HG02938 (cell line): Measurements from ENCODE around the gene ITK.

Experiments used
- ATAC-seq: cut with Tn5 transposase; IDR thresholded peaks from one replicate; pipeline ENCODE4 v1.9.1; 2021; ENCODE audit warnings: mild to moderate bottlenecking, moderate library complexity; ENCODE audit not compliant: unreplicated experiment

Gene ITK

DNA sequence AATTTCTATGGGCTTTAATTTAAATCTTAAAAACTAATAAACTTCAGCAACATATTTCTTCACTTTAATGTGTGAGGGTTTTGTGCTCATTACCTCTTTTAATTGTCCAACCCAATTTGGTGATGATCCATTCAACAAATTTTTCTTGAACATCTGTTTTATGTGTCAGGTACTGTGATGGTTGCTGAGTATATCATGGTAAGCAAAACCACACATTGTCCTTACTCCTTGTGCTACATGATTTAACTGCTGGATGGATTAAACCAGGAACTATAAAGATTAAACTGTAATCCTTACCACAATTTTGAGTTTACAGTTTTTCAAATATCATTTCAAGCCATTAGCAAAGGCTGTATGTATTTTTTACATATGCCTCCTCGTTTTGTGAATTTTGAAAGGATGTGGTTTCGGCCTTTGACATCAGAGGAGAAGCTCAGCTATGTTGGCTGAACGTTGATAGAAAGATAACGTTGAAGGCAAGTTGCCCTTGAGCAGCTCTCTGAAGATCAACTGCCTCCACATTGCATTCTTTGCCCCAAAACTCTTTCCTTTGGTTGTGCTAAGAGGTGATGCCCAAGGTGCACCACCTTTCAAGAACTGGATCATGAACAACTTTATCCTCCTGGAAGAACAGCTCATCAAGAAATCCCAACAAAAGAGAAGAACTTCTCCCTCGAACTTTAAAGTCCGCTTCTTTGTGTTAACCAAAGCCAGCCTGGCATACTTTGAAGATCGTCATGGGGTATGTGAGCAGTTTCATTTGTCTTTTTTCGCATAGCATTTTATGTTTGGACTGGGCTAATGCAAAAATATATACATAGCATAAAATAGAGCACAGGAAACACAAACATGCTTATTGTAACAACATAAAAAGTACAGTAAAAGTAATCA, at the start of gene ITK:
ITK (plus strand) TSS at position 467 of the 891 bp plus-strand sequence; CDS start at position 605, 138 bp downstream.
- no peak for ATAC-seq

DNA sequence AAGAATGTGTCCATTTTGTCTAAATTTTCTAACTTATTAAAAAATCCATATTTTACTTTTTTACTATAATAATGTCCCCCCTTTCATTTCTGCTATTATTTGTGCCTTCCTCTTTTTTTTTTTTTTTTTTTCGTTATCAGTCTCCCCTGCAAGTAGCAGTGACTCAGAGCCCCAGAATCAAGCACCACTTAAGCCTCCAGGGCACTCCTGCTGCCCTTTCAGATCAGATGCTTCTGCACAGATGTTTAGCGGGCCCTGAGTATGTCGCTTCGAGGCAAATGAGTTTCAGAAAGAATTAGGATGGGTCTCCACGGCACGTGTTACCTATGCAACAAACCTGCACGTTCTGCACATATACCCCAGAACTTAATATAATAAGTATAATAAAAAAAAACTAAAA, 49.7 kb upstream of the ITK start:
- ATAC-seq: no peak

DNA sequence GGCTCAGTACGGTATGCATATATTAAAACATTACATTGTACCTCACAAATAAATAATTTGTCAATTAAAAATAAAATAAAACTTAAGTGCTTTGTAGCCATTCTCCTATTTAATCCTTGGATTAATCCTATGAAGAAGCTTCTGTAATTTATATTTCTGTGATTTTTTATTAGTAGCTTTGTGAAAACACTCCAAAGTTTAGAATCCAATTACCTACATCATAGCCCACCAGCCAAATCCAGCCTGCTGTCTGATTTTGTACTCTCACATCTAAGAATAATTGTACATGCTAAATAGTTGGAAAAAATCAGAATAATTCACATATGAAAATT, 48.4 kb upstream of the ITK start:
- no peak for ATAC-seq

DNA sequence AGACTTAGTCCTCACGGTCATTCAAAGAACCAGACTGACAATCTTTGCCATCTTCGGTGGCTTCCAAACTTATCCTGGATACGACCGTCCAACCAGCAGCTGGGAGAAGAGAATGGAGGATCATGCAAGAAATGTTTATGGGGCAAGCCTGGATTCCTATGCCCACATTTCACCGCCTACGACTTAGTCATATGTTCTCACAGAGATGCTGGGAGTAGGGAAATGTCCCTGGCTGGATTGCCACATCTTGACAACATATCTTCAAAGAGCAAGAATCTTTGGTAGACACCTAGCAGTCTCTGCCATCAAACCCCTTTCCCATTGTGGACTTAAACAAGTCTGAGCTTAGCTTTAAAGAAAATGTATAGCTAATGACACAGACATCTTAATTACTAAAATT, 42.9 kb upstream of the ITK start:
- ATAC-seq: no peak

DNA sequence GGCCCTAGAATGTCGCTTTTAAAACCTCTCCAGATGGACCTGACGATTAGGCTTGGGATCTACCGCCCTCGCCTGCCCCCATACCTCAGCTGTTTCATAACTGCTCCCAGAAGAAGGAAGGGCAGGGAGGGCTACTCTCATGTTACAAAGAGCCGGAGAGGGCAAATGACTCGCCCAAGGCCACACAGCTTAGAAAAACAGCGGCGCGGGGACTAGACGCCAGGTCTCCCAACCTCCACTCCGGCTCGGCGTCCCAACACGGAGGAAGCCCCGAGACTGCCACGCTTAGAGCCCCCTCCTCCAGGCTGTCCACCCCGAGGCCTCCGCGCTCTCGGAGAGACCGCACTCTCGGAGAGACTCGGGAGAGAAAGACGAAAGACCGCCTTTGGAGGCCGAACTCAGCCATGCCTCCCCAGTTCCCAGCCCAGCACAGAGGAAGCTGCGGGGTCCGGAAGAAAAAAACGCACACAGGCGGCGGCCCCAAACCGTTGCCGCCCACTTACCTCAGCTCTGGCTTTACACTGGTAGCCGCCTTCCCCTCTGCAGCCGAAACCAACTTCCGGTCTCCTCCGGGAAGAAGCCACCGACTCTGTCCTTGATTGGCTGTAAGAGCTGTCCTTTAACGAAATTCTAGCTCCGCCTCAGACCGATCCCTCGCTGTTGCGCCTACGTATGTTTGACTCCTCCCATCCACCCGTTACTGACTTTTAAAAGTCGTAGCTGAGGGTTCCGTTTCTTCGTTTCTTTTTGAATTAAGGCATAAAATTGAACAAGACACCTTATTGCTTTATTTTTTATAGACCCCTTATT, 38.1 kb upstream of the ITK start, which contains the start of gene MED7:
MED7 (minus strand) TSS at position 549 of the 810 bp plus-strand sequence. CDS start 3,434 bp downstream, outside the sequence.
- peak; percentile 100 for ATAC-seq

DNA sequence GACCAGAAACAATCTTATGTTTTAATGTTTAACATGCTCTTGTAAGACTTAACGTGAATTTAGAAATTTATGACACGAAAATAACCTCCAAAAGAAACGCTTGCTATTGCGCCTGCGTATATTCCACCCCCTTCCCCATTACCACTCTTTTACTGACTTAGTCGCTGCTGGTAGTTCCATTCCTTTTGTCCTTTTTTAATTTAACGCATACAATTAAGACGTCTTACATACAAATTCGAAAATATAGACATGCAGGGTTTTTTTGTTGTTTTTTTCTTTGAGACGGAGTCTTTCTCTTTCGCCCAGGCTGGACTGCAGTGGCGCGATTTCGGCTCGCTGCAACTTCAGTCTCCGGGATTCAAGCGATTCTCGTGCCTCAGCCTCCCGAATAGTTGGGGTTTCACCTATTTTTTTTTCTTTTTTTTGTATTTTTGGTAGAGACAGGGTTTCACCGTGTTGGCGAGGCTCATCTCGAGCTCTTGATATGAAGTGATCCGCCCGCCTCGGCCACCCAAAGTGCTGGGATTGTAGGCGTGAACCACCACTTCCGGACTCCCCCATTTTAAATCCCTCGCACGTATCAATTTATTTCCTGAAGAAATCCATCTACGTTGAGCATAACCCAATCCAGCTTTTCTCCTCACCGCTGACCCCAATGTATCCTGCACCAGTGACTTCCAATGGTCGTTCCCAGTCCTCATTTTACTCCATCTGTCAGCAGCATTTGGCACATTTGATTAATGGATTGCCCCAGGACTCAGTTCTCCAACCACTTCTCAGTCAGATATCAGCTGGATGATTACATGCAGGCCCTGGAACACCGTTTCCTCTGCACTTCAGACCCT, 37.3 kb upstream of the ITK start:
- peak; percentile 42 for ATAC-seq

DNA sequence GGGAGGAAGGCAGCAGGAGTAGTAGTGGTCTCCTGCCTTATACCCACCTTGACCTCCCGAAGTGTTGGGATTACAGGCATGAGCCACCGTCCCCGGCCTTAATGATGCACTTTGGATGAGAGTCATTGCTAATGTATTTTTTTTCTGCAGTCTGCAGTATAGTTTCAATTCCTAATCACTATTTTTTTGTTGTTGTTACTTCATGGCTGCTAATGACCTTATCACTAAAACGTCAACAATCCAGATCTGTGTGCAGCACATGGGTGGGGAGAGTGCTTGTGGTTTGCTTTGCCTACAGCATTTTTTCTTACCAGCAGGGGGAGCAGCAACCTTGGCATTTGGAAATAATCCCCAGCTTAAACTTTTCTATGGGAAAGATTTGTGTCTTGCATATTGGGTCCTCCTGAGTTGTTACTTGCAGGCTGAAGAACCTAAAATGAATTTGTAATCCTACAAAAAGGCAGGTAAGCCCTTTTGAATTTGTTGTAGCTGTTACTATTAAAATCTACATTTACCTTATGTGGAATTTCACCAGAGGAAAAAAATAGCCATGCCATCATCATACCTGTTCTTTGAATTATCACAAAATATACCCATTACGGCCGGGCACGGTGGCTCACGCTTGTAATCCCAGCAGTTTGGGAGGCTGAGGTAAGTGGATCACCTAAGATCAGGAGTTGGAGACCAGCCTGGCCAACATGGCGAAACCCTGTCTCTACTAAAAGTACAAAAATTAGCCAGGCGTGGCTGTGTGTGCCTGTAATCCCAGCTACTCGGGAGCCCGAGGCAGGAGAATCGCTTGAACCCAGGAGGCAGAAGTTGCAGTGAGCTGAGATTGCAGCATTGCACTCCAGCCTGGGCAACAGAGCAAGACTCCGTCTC, 31.7 kb upstream of the ITK start:
- ATAC-seq: peak; percentile 72

DNA sequence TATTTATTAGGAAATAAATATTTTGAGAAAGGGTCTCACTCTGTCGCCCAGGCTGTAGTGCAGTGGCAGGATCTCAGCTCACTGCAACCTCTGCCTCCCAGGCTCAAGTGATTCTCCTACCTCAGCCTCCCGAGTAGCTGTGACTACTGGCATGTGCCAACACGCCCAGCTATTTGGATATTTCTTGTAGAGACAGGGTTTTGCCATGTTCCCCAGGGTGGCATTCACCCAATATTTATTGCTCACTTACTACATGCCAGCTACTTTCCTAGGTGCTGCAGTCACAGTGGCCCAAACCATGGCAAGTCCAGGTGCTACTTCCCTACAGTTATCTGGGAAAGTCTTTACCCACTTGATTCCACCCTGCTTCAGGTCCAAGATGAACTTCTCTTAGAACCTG, 29.6 kb upstream of the ITK start:
- no peak for ATAC-seq

DNA sequence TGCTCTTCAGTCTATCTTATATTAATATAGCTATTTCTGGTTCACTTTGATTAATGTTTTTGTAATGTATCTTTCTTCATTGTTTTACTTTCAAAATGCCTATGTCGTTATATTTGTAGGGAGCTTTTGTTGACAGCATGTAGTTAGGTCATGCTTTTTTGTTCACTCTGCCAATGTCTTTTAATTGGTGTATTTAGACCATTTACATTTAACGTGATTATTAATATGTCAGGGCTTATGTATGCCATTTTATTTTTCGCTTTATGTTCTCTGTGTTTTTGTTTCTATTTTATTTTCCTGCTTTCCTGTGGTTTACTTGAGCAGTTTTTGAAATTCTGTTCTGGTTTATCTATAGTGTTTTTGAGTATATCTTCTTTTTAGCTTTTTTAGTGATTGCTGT, 25.3 kb upstream of the ITK start:
- ATAC-seq: no peak

DNA sequence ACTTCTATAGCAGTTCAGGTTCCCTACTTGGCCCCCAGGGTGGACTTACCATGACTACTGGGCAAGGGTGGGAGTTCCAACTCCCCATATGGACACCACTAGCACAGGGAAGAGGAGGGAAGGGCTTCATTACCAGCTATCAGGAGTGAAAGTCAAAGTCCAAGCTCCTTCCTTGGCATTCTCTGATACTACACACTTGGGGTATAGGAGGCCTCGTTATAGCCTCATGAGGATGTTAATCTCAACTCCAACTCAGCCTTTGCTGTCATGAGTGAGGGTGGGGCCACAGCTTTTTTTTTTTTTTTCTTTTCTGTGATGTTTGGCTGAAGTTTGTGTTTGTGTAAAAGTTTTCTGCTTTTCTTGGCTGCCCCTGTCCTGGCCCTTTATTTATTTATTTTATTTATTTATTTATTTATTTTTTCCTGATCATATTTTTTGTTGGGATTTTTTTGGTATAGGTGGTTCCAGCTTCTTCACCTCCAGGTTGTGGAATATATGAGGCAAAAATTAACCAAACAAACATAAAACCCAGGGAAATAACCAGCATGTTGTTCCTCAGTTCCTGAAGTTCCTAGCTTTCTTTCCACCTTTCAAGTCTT, 23.2 kb upstream of the ITK start:
- ATAC-seq: no peak

DNA sequence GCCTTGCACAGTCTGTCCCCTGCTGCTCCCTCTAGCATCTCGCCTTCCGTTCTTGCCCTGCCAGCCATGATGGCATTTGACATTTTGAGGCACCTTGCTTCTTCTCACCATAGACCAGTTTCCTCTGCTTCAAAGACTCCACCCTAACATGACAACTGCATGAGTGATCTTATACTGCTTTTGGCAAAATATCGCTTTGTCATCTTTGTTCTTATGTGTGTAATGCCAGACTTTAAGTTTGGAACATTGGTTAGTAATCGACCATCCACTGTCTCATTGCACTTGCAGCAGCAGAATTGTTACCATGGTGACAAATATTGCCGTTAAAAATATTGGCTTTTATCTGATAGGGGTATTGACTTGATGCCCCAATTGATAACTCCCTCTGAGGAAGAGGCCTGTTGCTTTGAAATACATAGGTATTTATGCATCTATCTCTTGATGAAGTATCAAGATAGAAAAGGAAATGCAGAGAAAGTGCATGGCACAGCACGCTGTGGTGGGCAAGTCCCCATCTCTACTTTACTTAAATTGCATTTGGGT, 21.4 kb upstream of the ITK start:
- no peak for ATAC-seq

DNA sequence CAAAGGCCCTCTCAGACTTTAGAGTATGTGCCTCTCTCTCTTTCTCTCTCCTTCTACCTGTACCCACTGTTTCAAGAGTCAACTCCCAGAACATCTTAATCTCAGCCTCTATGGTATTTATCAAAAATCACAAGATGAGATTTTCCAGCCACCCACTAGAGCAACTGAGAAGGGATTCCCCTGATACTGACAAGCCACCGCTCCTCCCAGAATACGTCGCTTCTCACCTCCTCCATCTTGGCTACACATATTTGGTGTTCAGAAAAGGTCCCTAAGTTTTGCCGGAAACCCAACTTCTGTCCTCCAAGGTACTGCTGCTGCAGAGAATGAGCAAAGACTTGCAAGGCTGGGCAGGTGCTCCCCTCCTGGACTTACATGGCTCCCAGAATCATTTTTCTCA, 20.6 kb upstream of the ITK start:
- ATAC-seq: no peak

DNA sequence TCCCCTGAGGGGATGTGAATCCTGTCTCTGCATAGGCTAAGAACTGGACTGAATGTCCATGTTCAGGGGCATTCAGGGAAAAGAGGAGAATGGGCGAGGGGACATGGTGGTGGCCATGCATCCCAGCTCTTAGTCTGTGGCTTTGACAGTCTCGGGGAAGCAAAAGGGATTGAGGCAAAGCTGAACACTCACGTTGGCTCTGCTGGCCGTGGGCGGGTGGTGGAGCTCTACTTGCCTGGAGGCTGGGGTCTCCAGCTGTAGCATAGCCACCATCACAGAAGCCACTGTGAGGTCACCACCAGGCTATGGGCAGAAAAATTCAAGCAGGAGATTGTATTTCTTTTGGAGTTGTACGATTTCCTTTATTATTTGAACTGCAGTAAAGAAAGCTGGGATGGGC, 18.6 kb upstream of the ITK start:
- ATAC-seq: no peak

DNA sequence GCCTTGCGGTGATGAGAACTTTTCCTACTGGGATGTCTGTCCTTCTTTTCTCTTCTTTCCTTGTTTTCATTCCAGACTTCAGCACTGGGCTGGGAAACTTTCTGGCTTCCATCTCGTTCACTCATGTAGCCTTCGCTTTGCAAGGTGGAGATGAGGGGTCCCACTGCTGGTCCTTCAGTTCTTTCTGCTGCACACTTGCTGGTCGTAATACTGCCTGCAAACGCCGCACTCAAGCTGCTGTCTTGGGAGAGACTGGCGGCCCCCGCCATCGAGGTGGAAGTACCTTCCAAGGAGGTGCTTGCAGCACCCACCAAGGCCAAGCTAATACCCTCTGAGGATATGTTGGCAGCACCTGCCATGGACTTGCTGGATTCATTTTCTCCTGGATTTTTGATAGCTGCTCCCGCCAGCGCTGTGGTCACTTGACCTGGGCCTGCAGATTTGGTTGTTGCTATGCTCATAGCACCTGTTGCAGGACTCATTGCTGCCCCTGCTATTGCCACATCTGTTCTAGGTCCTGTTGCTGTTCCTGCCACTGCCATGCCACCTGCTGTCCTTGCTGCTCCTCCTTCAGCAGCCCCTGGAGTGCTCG, 17.6 kb upstream of the ITK start:
- no peak for ATAC-seq

DNA sequence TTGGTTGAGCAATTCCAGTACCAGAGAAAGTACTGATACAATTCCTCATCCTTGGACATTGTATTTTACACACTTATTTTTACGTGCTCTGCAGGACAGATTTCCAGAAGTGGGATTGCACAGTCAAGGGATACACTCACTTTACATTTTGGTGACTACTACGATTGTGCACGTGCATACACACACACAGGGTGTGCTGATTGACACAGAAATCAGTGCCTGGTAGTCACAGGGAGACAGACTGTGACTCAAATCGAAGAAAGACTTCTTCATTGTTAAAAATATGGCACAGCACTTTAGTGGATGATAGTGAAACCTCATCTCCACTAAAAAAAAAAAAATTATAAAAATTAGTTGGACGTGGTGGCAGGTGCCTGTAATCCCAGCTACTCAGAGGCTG, 16.1 kb upstream of the ITK start:
- no peak for ATAC-seq

DNA sequence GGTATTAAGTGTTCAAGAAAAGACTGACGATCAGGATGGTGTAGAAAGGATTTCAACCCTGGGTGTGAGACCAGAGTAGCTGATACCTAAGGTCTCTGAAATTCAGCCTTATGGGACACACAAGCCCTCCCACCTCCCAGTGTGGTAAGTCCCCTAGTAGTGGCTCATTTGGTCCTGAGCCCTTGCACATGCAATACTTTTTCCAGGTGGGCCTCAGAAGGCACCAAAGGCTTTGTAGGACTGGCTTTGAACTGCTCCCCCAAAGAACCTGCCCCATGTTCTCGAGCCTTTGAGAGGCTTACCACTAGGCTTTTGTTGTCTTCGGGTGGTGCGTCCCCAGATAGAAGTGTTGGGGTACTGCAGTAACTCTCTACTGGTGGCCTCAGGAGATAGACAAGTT, 15.4 kb upstream of the ITK start:
- no peak for ATAC-seq

DNA sequence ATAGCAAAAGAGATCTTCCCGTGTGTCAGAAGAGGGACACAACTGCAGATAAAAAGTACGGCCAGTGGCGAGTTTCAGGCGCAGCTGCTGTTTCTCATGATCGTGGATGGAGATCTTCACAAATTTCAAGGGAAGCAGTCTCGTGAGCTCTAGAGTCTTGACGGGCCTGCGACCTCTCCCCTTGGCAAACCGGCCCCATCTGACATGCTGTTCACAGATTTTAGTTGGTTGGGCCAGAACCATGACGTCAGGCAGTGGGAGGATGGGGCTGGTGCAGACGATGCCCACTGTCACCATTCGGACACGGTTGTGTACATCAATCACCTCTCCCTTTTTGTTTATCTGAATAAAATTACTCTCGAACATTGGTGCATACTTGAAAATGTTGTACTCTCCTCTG, 15.0 kb upstream of the ITK start:
- no peak for ATAC-seq

DNA sequence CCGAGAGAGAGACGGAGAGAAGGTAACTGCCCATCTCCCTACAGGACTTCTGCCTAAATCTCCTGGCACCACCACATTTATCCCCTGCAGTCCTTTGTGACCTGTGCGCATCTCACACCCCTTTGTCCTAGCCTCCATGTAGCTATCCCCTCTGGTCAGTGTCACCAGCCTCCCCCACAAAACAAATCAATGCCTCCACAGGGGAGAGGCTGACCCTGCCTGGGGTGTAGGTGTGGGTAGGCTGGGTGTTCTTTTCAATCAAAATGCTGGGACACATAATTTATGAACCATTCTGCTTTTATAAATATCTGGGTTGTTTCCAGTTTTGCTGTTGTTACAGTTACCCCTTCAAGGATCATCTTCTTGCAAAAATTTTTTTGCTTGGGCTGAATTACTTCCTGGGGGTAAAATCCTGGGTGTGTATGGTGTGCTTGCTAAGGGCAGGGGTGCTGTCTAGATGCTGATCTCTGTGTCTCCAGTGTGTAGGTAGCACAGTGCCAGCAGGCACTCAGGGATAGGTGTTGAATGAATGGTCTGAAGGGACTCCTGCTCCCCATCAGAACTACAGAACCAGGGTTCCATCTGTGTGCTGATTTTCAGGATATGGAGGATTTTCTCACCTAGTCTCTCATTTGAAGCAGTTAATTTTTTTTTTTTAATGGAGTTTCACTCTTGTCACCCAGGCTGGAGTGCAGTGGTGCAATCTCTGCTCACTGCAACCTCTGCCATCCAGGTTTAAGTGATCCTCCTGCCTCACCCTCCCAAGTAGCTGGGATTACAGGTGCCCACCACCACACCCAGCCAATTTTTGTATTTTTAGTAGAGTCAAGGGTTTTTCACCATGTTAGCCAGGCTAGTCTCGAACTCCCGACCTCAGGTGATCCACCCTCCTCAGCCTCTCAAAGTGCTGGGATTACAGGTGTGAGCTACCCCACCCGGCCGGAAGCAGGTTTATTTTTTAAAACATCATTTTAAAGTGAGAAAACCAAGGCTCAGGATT, 14.1 kb upstream of the ITK start, which contains the start of gene GARIN3:
GARIN3 (minus strand) TSS at position 51 of the 1,000 bp plus-strand sequence. CDS start 96 bp downstream, outside the sequence.
- ATAC-seq: no peak
